ACC112 (cell line): ENCODE measurements around the gene CERS5.

Experiments
- H2AFZ ChIP-seq: fragments of 200-600 bp; sonication (generic); one replicate; pipeline ENCODE4 v1.6.0; 2017; ENCODE audit warnings: antibody characterized with exemption, low read length; ENCODE audit not compliant: unreplicated experiment
- H3K27ac ChIP-seq: fragments of 200-600 bp; sonication (generic); 2 replicates; pipeline ENCODE4 v1.5.1; 2014; ENCODE audit warnings: low read depth, mild to moderate bottlenecking, antibody characterized with exemption, low read length, moderate library complexity
- H3K27me3 ChIP-seq: fragments of 200-600 bp; sonication (generic); 2 replicates; pipeline ENCODE4 v1.6.1; 2014; ENCODE audit warnings: mild to moderate bottlenecking, antibody characterized with exemption, low read length, moderate library complexity, mixed read lengths; ENCODE audit not compliant: insufficient read depth
- H3K36me3 ChIP-seq: fragments of 200-600 bp; sonication (generic); 2 replicates; pipeline ENCODE4 v1.6.1; 2016; ENCODE audit warnings: mild to moderate bottlenecking, antibody characterized with exemption, low read length, moderate library complexity, mixed read lengths; ENCODE audit not compliant: insufficient read depth
- H3K4me1 ChIP-seq: fragments of 200-600 bp; sonication (generic); one replicate; pipeline ENCODE4 v1.6.1; 2016; ENCODE audit warnings: low read length, mixed read lengths; ENCODE audit not compliant: insufficient read depth, unreplicated experiment, control insufficient read depth
- H3K4me3 ChIP-seq: fragments of 200-600 bp; sonication (generic); 2 replicates; pipeline ENCODE4 v1.5.1; 2014; ENCODE audit warnings: mild to moderate bottlenecking, low read depth, low read length
- H3K79me2 ChIP-seq: fragments of 200-600 bp; sonication (generic); one replicate; pipeline ENCODE4 v1.6.0; 2016; ENCODE audit warnings: low read length; ENCODE audit not compliant: control insufficient read depth, unreplicated experiment, insufficient read depth

Gene CERS5

GRCh38 chr12:50200552-50201273 is 33.5 kb upstream of the CERS5 start:
- Histone ChIP-seq H2AFZ (no peak overlapping the region), H3K4me1 (peaks cover 45% of the 10 kb centered on the region), H3K4me3 (no peak overlapping the region), H3K27ac (peak overlapping the region; percentile 97), H3K36me3 (peaks cover 44% of the 10 kb centered on the region), H3K79me2 (peaks cover 13% of the 10 kb centered on the region), H3K27me3 (no peaks in the 10 kb centered on the region)

GRCh38 chr12:50198829-50199228 is 31.7 kb upstream of the CERS5 start:
- H3K4me1 ChIP-seq: peaks cover 44% of the 10 kb centered on the region
- H3K79me2 ChIP-seq: peaks cover 6% of the 10 kb centered on the region
- no peak overlapping the region for H2AFZ ChIP-seq
- H3K4me3 ChIP-seq: no peak overlapping the region
- H3K27ac ChIP-seq: 0 out of 2 replicates have a peak overlapping the region, but pooled peaks have one; percentile 69
- H3K27me3 ChIP-seq: no peaks in the 10 kb centered on the region
- H3K36me3 ChIP-seq: peaks cover 38% of the 10 kb centered on the region

- Histone ChIP-seq H3K79me2 (peaks cover 10% of the 10 kb centered on the region), H3K4me1 (peaks cover 45% of the 10 kb centered on the region), H3K27me3 (no peaks in the 10 kb centered on the region), H3K36me3 (peaks cover 36% of the 10 kb centered on the region), H2AFZ (no peak overlapping the region), H3K27ac (peak overlapping the region; percentile 69), H3K4me3 (no peak overlapping the region)
Measured at GRCh38 chr12:50197297-50197727, 30.1 kb upstream of the CERS5 start.

GRCh38 chr12:50196537-50196936 is 29.4 kb upstream of the CERS5 start:
- Histone ChIP-seq H3K27ac (peak overlapping the region; percentile 69), H3K4me1 (peaks cover 40% of the 10 kb centered on the region), H3K79me2 (peaks cover 13% of the 10 kb centered on the region), H2AFZ (no peak overlapping the region), H3K36me3 (peaks cover 37% of the 10 kb centered on the region), H3K27me3 (no peaks in the 10 kb centered on the region), H3K4me3 (no peak overlapping the region)

- peaks cover 37% of the 10 kb centered on the region for H3K36me3 ChIP-seq
- H3K4me3 ChIP-seq: no peak overlapping the region
- H3K27me3 ChIP-seq: no peaks in the 10 kb centered on the region
- peaks cover 11% of the 10 kb centered on the region for H3K79me2 ChIP-seq
- peaks cover 33% of the 10 kb centered on the region for H3K4me1 ChIP-seq
- no peak overlapping the region for H2AFZ ChIP-seq
- H3K27ac ChIP-seq: peak overlapping the region; percentile 69
Measured at GRCh38 chr12:50195832-50196231, 28.7 kb upstream of the CERS5 start.

- H2AFZ ChIP-seq: no peak overlapping the region
- peaks cover 12% of the 10 kb centered on the region for H3K79me2 ChIP-seq
- H3K27ac ChIP-seq: peak overlapping the region; percentile 84
- H3K27me3 ChIP-seq: no peaks in the 10 kb centered on the region
- peaks cover 26% of the 10 kb centered on the region for H3K36me3 ChIP-seq
- H3K4me1 ChIP-seq: peaks cover 45% of the 10 kb centered on the region
- H3K4me3 ChIP-seq: no peak overlapping the region
Measured at GRCh38 chr12:50192908-50193307, 25.7 kb upstream of the CERS5 start.

- Histone ChIP-seq H3K79me2 (peaks cover 12% of the 10 kb centered on the region), H3K36me3 (peaks cover 26% of the 10 kb centered on the region), H3K4me3 (no peak overlapping the region), H3K27ac (peak overlapping the region; percentile 84), H3K27me3 (no peaks in the 10 kb centered on the region), H2AFZ (no peak overlapping the region), H3K4me1 (peaks cover 49% of the 10 kb centered on the region)
Measured at GRCh38 chr12:50192236-50192635, 25.1 kb upstream of the CERS5 start.

GRCh38 chr12:50190859-50191258 is 23.7 kb upstream of the CERS5 start:
- H3K36me3 ChIP-seq: peaks cover 23% of the 10 kb centered on the region
- H3K79me2 ChIP-seq: peaks cover 15% of the 10 kb centered on the region
- H3K27ac ChIP-seq: no peak overlapping the region
- H3K27me3 ChIP-seq: no peaks in the 10 kb centered on the region
- H3K4me3 ChIP-seq: no peak overlapping the region
- no peak overlapping the region for H2AFZ ChIP-seq
- peaks cover 49% of the 10 kb centered on the region for H3K4me1 ChIP-seq

- Histone ChIP-seq H3K27ac (peak overlapping the region; percentile 91), H3K4me1 (peaks cover 60% of the 10 kb centered on the region), H3K36me3 (peaks cover 20% of the 10 kb centered on the region), H3K27me3 (no peaks in the 10 kb centered on the region), H2AFZ (no peak overlapping the region), H3K79me2 (peaks cover 19% of the 10 kb centered on the region), H3K4me3 (no peak overlapping the region; the same call in 1 of the 2 replicates)
Measured at GRCh38 chr12:50188875-50189575, 21.9 kb upstream of the CERS5 start.

- peaks cover 20% of the 10 kb centered on the region for H3K36me3 ChIP-seq
- no peaks in the 10 kb centered on the region for H3K27me3 ChIP-seq
- peak overlapping the region; percentile 91 for H3K27ac ChIP-seq
- H3K4me3 ChIP-seq: no peak overlapping the region; the same call in 1 of the 2 replicates
- peaks cover 62% of the 10 kb centered on the region for H3K4me1 ChIP-seq
- no peak overlapping the region for H2AFZ ChIP-seq
- H3K79me2 ChIP-seq: peaks cover 19% of the 10 kb centered on the region
Measured at GRCh38 chr12:50188241-50188781, 21.1 kb upstream of the CERS5 start.
